IMR-90 (cell line): ENCODE results near the gene PDLIM5.

ENCODE experiments used
- BHLHE40 ChIP-seq: fragments of 150-350 bp; IDR thresholded peaks from 2 replicates; pipeline ENCODE4 v1.6.1; 2016; ENCODE audit warnings: mild to moderate bottlenecking, low read depth, low read length
- CEBPB ChIP-seq: IDR thresholded peaks from 2 replicates; pipeline ENCODE4 v1.6.1; 2012; ENCODE audit warnings: low read depth, low read length, improper control_type of control experiment
- MAFK ChIP-seq: IDR thresholded peaks from 2 replicates; pipeline ENCODE4 v1.6.1; 2012; ENCODE audit warnings: low read depth, low read length, improper control_type of control experiment
- MAZ ChIP-seq: IDR thresholded peaks from 2 replicates; pipeline ENCODE4 v1.6.1; 2012; ENCODE audit warnings: low read depth, mild to moderate bottlenecking, low read length, improper control_type of control experiment, moderate library complexity, borderline replicate concordance
- NFE2L2 ChIP-seq: fragments of 150-350 bp; IDR thresholded peaks from 2 replicates; pipeline ENCODE4 v1.6.1; 2016; ENCODE audit warnings: low read depth, mild to moderate bottlenecking, low read length
- POLR2A ChIP-seq: IDR thresholded peaks from 2 replicates; pipeline ENCODE4 v1.6.1; 2012; ENCODE audit warnings: mild to moderate bottlenecking, low read depth, low read length
- RAD21 ChIP-seq: IDR thresholded peaks from 2 replicates; pipeline ENCODE4 v1.6.1; 2012; ENCODE audit warnings: low read length, improper control_type of control experiment
- SMC3 ChIP-seq: fragments of 150-350 bp; IDR thresholded peaks from 2 replicates; pipeline ENCODE4 v1.6.1; 2016; ENCODE audit warnings: low read depth, mild to moderate bottlenecking, antibody characterized with exemption, low read length, moderate library complexity
- TF ChIP-seq, protein P1 (sequence below): conservative IDR thresholded peaks from 2 replicates; pipeline ENCODE4 v1.5.1; 2012; ENCODE audit warnings: mild to moderate bottlenecking, low read depth, low read length, improper control_type of control experiment
- TF ChIP-seq, protein P2 (sequence below): fragments of 150-350 bp; IDR thresholded peaks from 2 replicates; pipeline ENCODE4 v1.6.1; 2016; ENCODE audit warnings: low read depth, mild to moderate bottlenecking, low read length, moderate library complexity, borderline replicate concordance
- TF ChIP-seq, protein P3 (sequence below): fragments of 150-350 bp; IDR thresholded peaks from 2 replicates; pipeline ENCODE4 v1.6.1; 2017; ENCODE audit warnings: mild to moderate bottlenecking, antibody characterized with exemption, low read length, low read depth

DNA sequence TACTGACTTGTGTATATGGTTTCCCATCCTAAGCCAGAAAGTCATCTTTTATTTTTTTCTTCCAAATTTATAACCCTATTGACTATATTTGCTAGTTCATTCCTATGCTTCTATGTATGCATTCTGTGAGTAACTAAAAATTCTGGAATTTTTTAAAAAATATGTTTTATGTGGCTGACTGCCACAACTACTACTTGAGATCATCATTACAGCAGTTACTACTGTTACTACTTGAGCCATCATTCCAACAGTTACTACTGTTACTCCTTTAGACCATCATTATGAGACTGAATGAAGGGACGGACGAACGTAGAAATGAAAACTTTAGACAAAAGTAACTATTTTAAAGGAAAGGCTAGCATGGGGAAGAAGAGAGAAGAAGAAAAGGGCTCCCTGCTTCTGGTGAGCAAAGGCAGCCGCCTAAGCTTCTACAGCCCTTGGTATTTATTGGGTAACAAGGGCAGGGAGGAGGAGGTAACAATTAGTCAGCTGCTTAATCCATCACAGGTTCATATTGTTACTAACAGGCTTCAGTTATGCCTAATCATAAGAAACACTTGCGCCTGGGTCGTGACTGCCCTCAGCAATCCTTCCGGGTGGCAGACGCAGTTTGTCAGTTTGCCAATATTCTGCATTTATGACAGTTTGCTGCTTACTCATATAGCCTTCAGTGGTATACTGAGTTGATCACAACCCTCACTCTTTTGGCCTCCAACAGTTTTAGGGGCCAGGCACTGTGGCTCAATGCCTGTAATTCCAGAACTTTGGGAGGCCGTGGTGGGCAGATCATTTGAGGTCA lies 80.4 kb downstream of the PDLIM5 start:
- TF ChIP-seq, protein P1, sequence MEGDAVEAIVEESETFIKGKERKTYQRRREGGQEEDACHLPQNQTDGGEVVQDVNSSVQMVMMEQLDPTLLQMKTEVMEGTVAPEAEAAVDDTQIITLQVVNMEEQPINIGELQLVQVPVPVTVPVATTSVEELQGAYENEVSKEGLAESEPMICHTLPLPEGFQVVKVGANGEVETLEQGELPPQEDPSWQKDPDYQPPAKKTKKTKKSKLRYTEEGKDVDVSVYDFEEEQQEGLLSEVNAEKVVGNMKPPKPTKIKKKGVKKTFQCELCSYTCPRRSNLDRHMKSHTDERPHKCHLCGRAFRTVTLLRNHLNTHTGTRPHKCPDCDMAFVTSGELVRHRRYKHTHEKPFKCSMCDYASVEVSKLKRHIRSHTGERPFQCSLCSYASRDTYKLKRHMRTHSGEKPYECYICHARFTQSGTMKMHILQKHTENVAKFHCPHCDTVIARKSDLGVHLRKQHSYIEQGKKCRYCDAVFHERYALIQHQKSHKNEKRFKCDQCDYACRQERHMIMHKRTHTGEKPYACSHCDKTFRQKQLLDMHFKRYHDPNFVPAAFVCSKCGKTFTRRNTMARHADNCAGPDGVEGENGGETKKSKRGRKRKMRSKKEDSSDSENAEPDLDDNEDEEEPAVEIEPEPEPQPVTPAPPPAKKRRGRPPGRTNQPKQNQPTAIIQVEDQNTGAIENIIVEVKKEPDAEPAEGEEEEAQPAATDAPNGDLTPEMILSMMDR, result no peak
- TF ChIP-seq POLR2A, result no peak
- no peak for TF ChIP-seq SMC3
- no peak for TF ChIP-seq NFE2L2
- TF ChIP-seq RAD21, result no peak
- TF ChIP-seq BHLHE40, result no peak
- TF ChIP-seq, protein P2, sequence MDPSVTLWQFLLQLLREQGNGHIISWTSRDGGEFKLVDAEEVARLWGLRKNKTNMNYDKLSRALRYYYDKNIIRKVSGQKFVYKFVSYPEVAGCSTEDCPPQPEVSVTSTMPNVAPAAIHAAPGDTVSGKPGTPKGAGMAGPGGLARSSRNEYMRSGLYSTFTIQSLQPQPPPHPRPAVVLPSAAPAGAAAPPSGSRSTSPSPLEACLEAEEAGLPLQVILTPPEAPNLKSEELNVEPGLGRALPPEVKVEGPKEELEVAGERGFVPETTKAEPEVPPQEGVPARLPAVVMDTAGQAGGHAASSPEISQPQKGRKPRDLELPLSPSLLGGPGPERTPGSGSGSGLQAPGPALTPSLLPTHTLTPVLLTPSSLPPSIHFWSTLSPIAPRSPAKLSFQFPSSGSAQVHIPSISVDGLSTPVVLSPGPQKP, result no peak
- TF ChIP-seq MAZ, result no peak
- TF ChIP-seq CEBPB, result peak; percentile 35
- TF ChIP-seq MAFK, result no peak
- TF ChIP-seq, protein P3, sequence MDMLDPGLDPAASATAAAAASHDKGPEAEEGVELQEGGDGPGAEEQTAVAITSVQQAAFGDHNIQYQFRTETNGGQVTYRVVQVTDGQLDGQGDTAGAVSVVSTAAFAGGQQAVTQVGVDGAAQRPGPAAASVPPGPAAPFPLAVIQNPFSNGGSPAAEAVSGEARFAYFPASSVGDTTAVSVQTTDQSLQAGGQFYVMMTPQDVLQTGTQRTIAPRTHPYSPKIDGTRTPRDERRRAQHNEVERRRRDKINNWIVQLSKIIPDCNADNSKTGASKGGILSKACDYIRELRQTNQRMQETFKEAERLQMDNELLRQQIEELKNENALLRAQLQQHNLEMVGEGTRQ, result no peak
